HG03575 (cell line): ENCODE data around the gene GAPVD1.
"Not testable (repeated sequence)": the region's sequence is repeated elsewhere in the genome, so short reads cannot be mapped to it uniquely, and the experiment has no call there.

ENCODE experiments used
- ATAC-seq: cut with Tn5 transposase; IDR thresholded peaks from one replicate; pipeline ENCODE4 v1.9.1; 2021; ENCODE audit not compliant: unreplicated experiment, insufficient number of reproducible peaks, low FRiP score; ENCODE audit errors: extremely low read depth

The GAPVD1 gene

DNA sequence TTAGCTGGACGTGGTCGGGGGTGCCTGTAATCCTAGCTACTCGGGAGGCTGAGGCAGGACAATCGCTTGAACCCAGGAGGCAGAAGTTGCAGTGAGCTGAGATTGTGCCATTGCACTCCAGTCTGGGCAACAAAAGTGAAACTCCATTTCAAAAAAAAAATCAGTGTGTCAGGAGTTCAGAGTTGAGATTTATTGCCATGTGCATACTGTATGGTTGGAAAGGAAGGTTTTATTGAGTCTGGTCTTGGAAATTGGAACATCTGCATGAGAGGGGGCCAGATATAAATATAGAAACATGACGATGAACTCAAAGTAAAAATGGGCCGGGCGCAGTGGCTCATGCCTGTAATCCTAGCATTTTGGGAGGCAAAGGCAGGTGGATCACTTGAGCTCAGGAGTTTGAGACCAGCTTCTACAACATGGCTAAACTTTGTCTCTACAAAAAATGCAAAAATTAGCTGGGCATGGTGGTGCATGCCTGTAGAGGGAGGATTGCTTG is 25.4 kb downstream of the GAPVD1 start:
- not testable (repeated sequence) for ATAC-seq

DNA sequence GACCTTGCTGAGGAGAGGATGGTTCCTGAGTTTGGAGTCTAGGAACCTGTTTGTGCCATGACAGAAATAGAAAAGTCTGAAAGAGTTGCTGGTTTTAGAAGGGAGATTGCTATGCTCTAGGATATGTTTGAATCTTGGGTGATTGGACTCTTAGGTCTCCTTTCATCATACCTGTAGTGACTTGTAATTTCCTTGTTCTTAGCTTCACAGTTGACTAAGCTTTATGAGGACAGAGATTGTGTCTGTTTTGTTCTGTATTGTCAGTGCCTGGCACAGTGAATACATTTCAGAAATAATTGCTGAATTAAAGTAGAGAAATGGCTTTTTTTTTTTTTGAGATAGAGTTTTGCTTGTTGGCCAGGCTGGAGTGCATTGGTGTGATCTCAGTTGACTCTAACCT is 31.5 kb downstream of the GAPVD1 start:
- no peak for ATAC-seq

DNA sequence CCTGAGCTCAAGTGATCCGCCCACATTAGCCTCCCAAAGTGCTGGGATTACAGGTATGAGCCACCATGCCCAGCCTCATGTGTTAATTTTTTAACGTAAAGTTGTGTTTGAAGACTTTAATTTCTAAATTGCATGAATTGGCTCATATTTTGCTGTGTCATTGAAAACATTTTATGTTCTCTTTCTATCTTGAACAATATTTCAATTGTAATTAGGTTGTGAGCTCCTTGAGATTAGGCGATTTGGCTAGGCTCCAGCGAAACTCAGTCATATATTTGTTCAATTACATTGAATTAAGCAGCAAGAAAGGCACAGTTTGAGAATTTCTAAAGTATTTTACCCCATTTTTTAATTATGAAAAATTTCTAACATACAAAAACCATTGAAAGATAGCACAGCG is 34.0 kb downstream of the GAPVD1 start:
- no peak for ATAC-seq

GRCh38 chr9:125296843-125297372 is 35.3 kb downstream of the GAPVD1 start:
- no peak for ATAC-seq

DNA sequence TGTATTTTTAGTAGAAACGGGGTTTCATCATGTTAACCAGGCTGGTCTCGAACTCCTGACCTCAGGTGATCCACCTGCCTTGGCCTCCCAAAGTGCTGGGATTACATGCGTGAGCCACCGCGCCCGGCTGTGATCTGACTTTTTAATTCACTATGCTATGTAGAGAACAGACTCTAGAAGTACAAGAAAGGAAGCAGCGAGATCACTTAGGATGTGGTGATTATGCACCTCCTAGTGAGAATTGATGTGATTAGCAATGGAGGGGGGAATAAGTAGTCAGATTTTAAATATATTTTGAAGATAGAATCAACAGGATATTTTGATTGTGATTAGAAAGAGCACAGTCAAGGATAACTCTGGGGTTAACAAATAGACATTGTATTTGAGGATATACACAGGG is 36.3 kb downstream of the GAPVD1 start:
- no peak for ATAC-seq

DNA sequence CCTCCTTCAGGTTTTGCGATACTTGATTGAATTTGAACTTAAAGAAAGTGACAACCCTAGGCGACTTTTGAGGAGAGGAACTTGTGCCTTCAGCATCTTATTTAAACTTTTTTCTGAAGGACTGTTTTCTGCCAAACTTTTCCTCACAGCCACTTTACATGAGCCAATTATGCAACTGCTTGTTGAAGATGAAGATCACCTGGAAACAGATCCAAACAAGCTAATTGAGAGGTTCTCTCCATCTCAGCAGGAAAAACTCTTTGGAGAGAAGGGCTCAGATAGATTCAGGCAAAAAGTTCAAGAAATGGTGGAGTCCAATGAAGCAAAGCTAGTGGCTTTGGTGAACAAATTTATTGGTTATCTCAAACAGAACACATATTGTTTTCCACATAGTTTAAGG is 40.6 kb downstream of the GAPVD1 start:
- ATAC-seq, result no peak

- ATAC-seq, result no peak
Measured at GRCh38 chr9:125304273-125304672, 42.6 kb downstream of the GAPVD1 start.

DNA sequence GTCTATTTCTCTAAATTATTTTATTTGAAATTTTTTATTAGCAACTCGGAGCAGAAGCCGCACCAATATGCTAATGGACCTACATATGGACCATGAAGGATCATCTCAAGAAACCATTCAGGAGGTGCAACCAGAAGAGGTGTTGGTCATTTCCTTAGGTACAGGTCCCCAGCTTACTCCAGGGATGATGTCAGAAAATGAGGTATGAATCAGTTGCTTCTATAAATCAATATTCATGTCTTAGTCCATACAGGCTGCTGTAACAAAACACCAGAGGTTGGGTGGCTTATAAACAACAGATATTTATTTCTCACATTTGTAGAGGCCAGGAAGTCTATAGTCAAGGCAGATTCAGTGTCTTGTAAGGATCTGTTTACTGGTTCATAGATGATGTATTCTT is 50.8 kb downstream of the GAPVD1 start:
- no peak for ATAC-seq

DNA sequence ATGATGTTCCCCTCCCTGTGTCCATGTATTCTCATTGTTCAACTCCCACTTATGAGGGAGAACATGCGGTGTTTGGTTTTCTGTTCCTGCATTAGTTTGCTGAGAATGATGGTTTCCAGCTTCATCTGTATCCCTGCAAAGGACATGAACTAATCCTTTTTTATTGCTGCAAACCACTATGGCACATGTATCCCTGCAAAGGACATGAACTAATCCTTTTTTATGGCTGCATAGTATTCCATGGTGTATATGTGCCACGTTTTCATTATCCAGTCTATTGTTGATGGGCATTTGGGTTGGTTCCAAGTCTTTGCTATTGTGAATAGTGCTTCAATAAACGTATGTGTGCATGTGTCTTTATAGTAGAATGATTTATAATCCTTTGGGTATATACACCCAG is 54.7 kb downstream of the GAPVD1 start:
- ATAC-seq, result not testable (repeated sequence)

- ATAC-seq, result no peak
Measured at GRCh38 chr9:125317704-125318103, 56.1 kb downstream of the GAPVD1 start.

DNA sequence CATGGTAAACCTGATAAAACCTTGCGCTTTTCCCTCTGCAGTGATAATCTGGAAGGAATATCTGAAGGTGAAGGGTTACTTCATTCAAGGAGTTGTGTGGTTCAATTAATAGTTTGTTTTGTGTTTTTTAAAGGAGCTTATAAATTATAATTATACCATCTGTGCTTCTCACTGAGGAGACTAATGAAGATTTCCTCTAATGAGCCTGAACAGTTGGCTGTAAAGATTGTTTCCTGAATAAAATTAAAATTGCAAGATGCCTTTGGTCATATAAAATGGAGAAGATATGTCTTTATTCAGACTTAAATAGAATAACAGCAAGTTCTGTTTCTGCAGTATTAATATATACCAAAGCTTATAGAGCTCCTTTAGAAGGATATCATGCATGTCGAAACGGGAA is 59.9 kb downstream of the GAPVD1 start:
- ATAC-seq, result no peak

DNA sequence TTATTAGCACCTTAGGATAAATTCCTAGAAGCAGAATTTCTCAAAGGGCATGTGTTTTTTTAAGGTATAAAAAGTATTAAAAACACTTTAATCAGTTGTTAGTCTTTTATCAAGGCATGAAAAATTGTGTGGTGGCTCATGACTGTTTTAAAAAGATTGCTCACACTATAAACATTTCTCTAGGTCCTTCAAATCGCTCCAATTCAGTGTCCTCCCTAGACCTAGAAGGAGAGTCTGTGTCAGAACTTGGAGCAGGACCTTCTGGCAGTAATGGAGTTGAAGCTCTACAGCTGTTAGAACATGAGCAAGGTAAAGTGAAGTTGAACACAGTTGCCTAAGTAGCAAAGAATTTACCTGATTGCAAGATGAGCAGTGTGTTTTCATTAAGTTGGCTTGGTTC is 62.0 kb downstream of the GAPVD1 start:
- ATAC-seq, result no peak

- ATAC-seq, result no peak
Measured at GRCh38 chr9:125325826-125326225, 64.2 kb downstream of the GAPVD1 start.

GRCh38 chr9:125329978-125330377 is 68.4 kb downstream of the GAPVD1 start:
- ATAC-seq, result no peak

DNA sequence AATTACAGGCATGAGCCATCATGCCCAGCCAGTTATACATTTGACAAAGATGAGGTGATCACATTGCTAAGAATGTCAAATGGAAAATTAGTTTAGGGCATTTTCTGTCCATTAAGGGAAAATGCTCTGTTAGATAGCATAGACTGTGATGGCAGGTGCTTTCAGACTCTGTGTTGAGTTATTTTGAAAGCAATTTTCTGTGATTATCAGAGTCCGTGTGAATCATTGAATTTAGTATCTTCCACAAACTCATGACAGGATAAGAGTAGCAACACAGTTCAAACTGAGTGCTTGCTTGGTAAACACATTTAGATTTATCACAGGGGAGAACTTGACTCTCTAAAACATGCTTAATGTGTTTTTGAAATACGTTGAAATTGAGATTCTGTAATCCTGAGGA is 69.0 kb downstream of the GAPVD1 start:
- no peak for ATAC-seq

- ATAC-seq, result no peak
Measured at GRCh38 chr9:125332527-125332926, 70.9 kb downstream of the GAPVD1 start.

DNA sequence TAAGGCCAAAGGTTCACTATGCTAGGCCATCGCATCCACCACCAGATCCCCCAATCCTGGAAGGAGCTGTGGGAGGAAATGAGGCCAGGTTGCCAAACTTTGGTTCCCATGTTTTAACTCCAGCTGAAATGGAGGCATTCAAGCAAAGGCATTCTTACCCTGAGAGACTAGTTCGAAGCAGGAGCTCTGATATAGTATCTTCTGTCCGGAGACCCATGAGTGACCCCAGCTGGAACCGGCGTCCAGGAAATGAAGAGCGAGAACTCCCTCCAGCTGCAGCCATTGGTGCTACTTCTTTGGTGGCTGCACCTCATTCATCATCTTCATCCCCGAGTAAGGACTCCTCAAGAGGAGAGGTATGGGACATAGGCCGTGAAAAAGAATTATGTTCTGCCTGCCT is 75.6 kb downstream of the GAPVD1 start:
- ATAC-seq, result no peak

DNA sequence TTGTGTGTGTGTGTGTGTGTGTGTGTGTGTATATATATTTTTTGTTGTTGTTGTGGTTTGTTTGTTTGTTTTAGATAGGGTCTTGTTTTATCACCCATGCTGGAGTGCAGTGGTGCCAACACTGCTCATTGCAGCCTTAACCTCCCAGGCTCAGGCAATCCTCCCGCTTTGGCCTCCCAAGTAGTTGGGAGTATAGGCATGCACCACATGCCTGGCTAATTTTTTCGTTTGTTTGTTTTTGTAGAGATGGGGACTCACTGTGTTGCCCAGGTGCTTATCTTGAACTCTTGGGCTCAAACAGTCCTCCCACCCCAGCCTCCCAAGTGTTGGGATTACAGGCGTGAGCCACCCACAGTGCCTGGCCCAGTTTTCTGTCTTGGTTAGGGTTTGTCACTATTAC is 77.3 kb downstream of the GAPVD1 start:
- ATAC-seq, result no peak

DNA sequence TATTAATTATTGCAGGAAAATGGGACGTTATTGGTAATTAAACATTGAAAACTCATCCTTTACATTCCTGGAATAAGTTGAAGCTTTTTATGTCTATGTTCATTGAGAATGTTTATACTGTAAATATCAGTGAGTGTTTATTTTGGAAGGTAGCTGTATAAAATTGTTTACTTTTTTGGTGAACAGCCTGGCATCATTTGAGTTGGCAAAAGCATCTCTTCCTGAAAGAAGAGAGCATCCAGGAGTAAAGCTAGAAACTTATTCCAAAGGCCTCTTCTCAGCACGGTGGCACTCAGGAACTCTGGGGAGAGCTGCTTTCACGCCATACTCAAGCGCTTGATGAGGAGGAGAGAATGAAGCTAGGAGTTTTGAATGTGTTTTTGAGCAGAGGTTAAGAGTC is 79.9 kb downstream of the GAPVD1 start:
- ATAC-seq, result no peak

- no peak for ATAC-seq
Measured at GRCh38 chr9:125343518-125344275, 82.1 kb downstream of the GAPVD1 start.
